IMR-90 (cell line): ENCODE data around the gene KCNK10. TPM values are rescaled to one million over a fixed set of nuclear protein-coding genes. Genes with fewer than 3 reads are reported as not detected.

Source experiments
- ATAC-seq: fragments of 200-7000 bp; cut with Tn5 transposase; 2 replicates; pipeline ENCODE4 v1.9.1; 2020; ENCODE audit warnings: low read depth, mild to moderate bottlenecking, moderate library complexity
- BruUV-seq: library from RNA; stranded (reverse); fragments of 400-500 nt; replicated peaks from 2 replicates; lab custom pipeline; 2021; lab: Mats Ljungman, UMichigan
- CTCF ChIA-PET: fragments of 300-600 bp; formaldehyde crosslinking; extraction: SDS; loops from one replicate; lab custom pipeline; 2021; ENCODE audit warnings: antibody characterized with exemption; lab: Yijun Ruan, JAX
- POLR2A ChIA-PET: fragments of 300-600 bp; sonication (Branson Sonifier 250); formaldehyde crosslinking; loops from one replicate; lab custom pipeline; 2022; ENCODE audit warnings: antibody characterized with exemption; ENCODE audit not compliant: unreplicated experiment; lab: Charles Lee
- DNase-seq: peaks from one replicate; pipeline ENCODE4 v3.0.0; 2013
- H2AFZ ChIP-seq: replicated peaks from 2 replicates; pipeline ENCODE3; 2013; ENCODE audit warnings: low read length, mild to moderate bottlenecking; ENCODE audit not compliant: poor library complexity
- H2AK5ac ChIP-seq: 2 replicates; pipeline ENCODE4 v1.6.1; 2013; ENCODE audit warnings: low read depth, low read length, inconsistent platforms
- H2AK9ac ChIP-seq: replicated peaks from 2 replicates; pipeline ENCODE3; 2013; ENCODE audit warnings: mild to moderate bottlenecking, low read depth, low read length, moderate library complexity; ENCODE audit not compliant: poor library complexity
- H2BK120ac ChIP-seq: 2 replicates; pipeline ENCODE4 v1.6.1; 2013; ENCODE audit warnings: low read depth, low read length, inconsistent platforms
- H2BK15ac ChIP-seq: 3 replicates; pipeline ENCODE4 v1.6.1; 2013; ENCODE audit warnings: low read depth, low read length, inconsistent platforms
- H2BK20ac ChIP-seq: 2 replicates; pipeline ENCODE4 v1.6.1; 2013; ENCODE audit warnings: low read depth, mild to moderate bottlenecking, inconsistent platforms, low read length, moderate library complexity
- H2BK5ac ChIP-seq: 2 replicates; pipeline ENCODE4 v1.6.1; 2013; ENCODE audit warnings: mild to moderate bottlenecking, low read depth, low read length, inconsistent platforms; ENCODE audit not compliant: poor library complexity, severe bottlenecking
- H3K14ac ChIP-seq: replicated peaks from 2 replicates; pipeline ENCODE4 v1.6.1; 2013; ENCODE audit warnings: low read depth, low read length, inconsistent platforms
- H3K18ac ChIP-seq: 2 replicates; pipeline ENCODE4 v1.6.1; 2013; ENCODE audit warnings: low read depth, low read length, control low read depth
- H3K23ac ChIP-seq: 2 replicates; pipeline ENCODE4 v1.6.1; 2013; ENCODE audit warnings: low read depth, low read length, inconsistent platforms
- H3K27ac ChIP-seq: 2 replicates; pipeline ENCODE4 v1.5.1; 2013; ENCODE audit warnings: mild to moderate bottlenecking, control low read depth, low read length; ENCODE audit not compliant: insufficient read depth
- H3K27me3 ChIP-seq: 2 replicates; pipeline ENCODE4 v1.6.1; 2013; ENCODE audit warnings: low read length; ENCODE audit not compliant: control insufficient read depth, insufficient read depth
- H3K36me3 ChIP-seq: 2 replicates; pipeline ENCODE4 v1.6.1; 2013; ENCODE audit warnings: low read length, mixed read lengths; ENCODE audit not compliant: control insufficient read depth, insufficient read depth
- H3K4ac ChIP-seq: 2 replicates; pipeline ENCODE4 v1.6.1; 2013; ENCODE audit warnings: low read depth, low read length, inconsistent platforms
- H3K4me1 ChIP-seq: 2 replicates; pipeline ENCODE4 v1.6.1; 2013; ENCODE audit warnings: low read length, mixed read lengths; ENCODE audit not compliant: control insufficient read depth, insufficient read depth
- H3K4me2 ChIP-seq: 2 replicates; pipeline ENCODE4 v1.6.1; 2013; ENCODE audit warnings: low read depth, mild to moderate bottlenecking, control low read depth, low read length, moderate library complexity
- H3K4me3 ChIP-seq: 2 replicates; pipeline ENCODE4 v1.5.1; 2013; ENCODE audit warnings: low read depth, mild to moderate bottlenecking, control low read depth, low read length, moderate library complexity; ENCODE audit not compliant: insufficient read depth
- H3K56ac ChIP-seq: 2 replicates; pipeline ENCODE4 v1.6.1; 2013; ENCODE audit warnings: low read length, inconsistent platforms; ENCODE audit not compliant: insufficient read depth; ENCODE audit errors: extremely low read depth
- H3K79me1 ChIP-seq, 2 experiments: 2 replicates each; pipeline ENCODE4 v1.6.1; 2013; ENCODE audit warnings: low read length in 2 of 2, inconsistent platforms in 1 of 2, low read depth in 1 of 2
- H3K9ac ChIP-seq: 2 replicates; pipeline ENCODE4 v1.6.1; 2013; ENCODE audit warnings: low read depth, low read length, control low read depth
- H3K9me1 ChIP-seq: 2 replicates; pipeline ENCODE4 v1.6.1; 2013; ENCODE audit warnings: low read length, inconsistent platforms; ENCODE audit not compliant: insufficient read depth
- H3K9me3 ChIP-seq: 2 replicates; pipeline ENCODE4 v1.6.1; 2013; ENCODE audit warnings: low read length; ENCODE audit not compliant: control insufficient read depth, insufficient read depth
- H4K20me1 ChIP-seq: 2 replicates; pipeline ENCODE4 v1.6.1; 2013; ENCODE audit warnings: low read length, inconsistent platforms; ENCODE audit not compliant: insufficient read depth
- H4K5ac ChIP-seq: 2 replicates; pipeline ENCODE4 v1.6.1; 2013; ENCODE audit warnings: mild to moderate bottlenecking, low read depth, low read length, control low read depth
- H4K8ac ChIP-seq, 2 experiments: 2 replicates each; pipeline ENCODE4 v1.6.1; 2013; ENCODE audit warnings: low read depth in 2 of 2, low read length in 2 of 2, control low read depth in 1 of 2, inconsistent platforms in 1 of 2
- H4K91ac ChIP-seq: 2 replicates; pipeline ENCODE4 v1.6.1; 2013; ENCODE audit warnings: low read depth, low read length, inconsistent platforms; ENCODE audit not compliant: insufficient read depth
- MAFK ChIP-seq: IDR thresholded peaks from 2 replicates; pipeline ENCODE4 v1.6.1; 2012; ENCODE audit warnings: low read depth, low read length, improper control_type of control experiment
- WGBS, 2 experiments: methylation state at CpG; one replicate each; pipeline versions ENCODE4 v1.1.5 to v1.1.7; 2013; ENCODE audit warnings: missing lambda C conversion rate in 2 of 2; ENCODE audit not compliant: insufficient read length in 1 of 2; ENCODE audit errors: extremely low coverage in 2 of 2; 5-methylcytosine and 5-hydroxymethylcytosine counted together
- dilution Hi-C: fragments of 300-500 bp; cut with HindIII; formaldehyde crosslinking; loops from one replicate; pipeline ENCODE4 v1.14.3; 2018; ENCODE audit warnings: low sequenced_read_pairs; ENCODE audit not compliant: unreplicated experiment
- in situ Hi-C: fragments of 300-500 bp; cut with MboI; formaldehyde crosslinking; loops from 3 replicates; pipeline ENCODE4 v1.14.3; 2019; ENCODE audit warnings: low sequenced_read_pairs, inconsistent platforms, mixed read lengths
- intact Hi-C: fragments of 100-400 bp; cut with micrococcal nuclease; formaldehyde crosslinking; loops from 2 replicates; pipeline ENCODE4 v1.10.0; 2022
- polyA plus RNA-seq, 3 experiments: library from polyadenylated mRNA; depleted of rRNA; stranded (reverse); fragments of >200 nt; gene quantifications; 2 replicates each; pipeline ENCODE4 v1.2.3, GENCODE V29; 2012; ENCODE audit warnings: low replicate concordance in 1 of 3
- total RNA-seq: library from RNA; depleted of rRNA; stranded (reverse); fragments of >200 nt; gene quantifications from 2 replicates; pipeline ENCODE4 v1.2.3, GENCODE V29; 2012

KCNK10 gene
- total and polyA plus RNA-seq, 2 of the 4 experiments (the other 2 are of a cell fraction), result not detected

DNA sequence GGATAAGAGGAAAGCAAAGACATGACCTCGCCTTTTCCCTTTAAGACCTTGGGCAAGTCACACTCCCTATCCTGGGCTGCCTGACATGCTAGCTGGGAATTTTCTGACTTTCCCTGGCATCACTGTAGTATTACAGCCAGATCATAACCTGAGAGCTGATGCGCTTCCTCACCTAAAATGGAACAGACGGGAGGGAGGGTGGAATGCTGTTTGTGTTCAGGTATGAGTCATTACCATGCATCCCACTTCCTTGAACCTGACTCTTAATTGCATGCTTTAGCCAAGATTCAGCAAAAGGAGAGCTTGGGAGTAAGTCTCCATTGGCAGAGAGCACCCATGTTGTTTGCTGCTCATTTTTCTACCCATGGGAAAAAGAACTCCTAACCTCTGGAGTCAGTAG lies 156.5 kb downstream of the KCNK10 start:
- H3K27ac ChIP-seq, result no peak overlapping the region
- no peak overlapping the region for H3K56ac ChIP-seq
- DNase-seq (peak; percentile 11), ATAC-seq (no peak)
- intact Hi-C loops, result no loop called here
- H3K23ac ChIP-seq, result no peak overlapping the region
- no peak overlapping the region for H2BK5ac ChIP-seq
- no peaks in the 10 kb centered on the region for H3K27me3 ChIP-seq
- TF ChIP-seq MAFK, result no peak
- peaks cover 1% of the 10 kb centered on the region; the same call in 1 of the 2 replicates for H3K9me3 ChIP-seq
- dilution Hi-C loops, result no loop called here
- H3K79me1 ChIP-seq, result no peaks in the 10 kb centered on the region
- WGBS, 2 experiments, result no CpG with 5 or more reads among the region's 3 CpGs
- no peak overlapping the region for H2AK5ac ChIP-seq
- H2AFZ ChIP-seq, result no peak overlapping the region
- no peak overlapping the region for H4K8ac ChIP-seq
- H4K20me1 ChIP-seq, result no peaks in the 10 kb centered on the region
- H3K9ac ChIP-seq, result no peak overlapping the region
- no peak overlapping the region for H4K5ac ChIP-seq
- CTCF ChIA-PET, result no interaction called here
- no peak overlapping the region for H3K4me2 ChIP-seq
- no peak overlapping the region for H3K4ac ChIP-seq
- BruUV-seq, result no TSS peak
- no peaks in the 10 kb centered on the region for H3K36me3 ChIP-seq
- POLR2A ChIA-PET, result no interaction called here
- in situ Hi-C loops, result no loop called here
- no peak overlapping the region for H4K91ac ChIP-seq
- no peak overlapping the region for H2BK20ac ChIP-seq
- no peak overlapping the region for H3K18ac ChIP-seq
- no peak overlapping the region for H3K4me3 ChIP-seq
- no peak overlapping the region for H2BK15ac ChIP-seq
- no peaks in the 10 kb centered on the region for H3K4me1 ChIP-seq
- H3K9me1 ChIP-seq, result no peaks in the 10 kb centered on the region
- H3K14ac ChIP-seq, result no peak overlapping the region
- H2AK9ac ChIP-seq, result no peak overlapping the region
- no peak overlapping the region for H2BK120ac ChIP-seq
